ACC112 (cell line): Measurements from ENCODE around the gene IFFO2.

Experiments
- H2AFZ ChIP-seq: fragments of 200-600 bp; sonication (generic); one replicate; pipeline ENCODE4 v1.6.0; 2017; ENCODE audit warnings: antibody characterized with exemption, low read length; ENCODE audit not compliant: unreplicated experiment
- H3K27ac ChIP-seq: fragments of 200-600 bp; sonication (generic); 2 replicates; pipeline ENCODE4 v1.5.1; 2014; ENCODE audit warnings: low read depth, mild to moderate bottlenecking, antibody characterized with exemption, low read length, moderate library complexity
- H3K27me3 ChIP-seq: fragments of 200-600 bp; sonication (generic); 2 replicates; pipeline ENCODE4 v1.6.1; 2014; ENCODE audit warnings: mild to moderate bottlenecking, antibody characterized with exemption, low read length, moderate library complexity, mixed read lengths; ENCODE audit not compliant: insufficient read depth
- H3K36me3 ChIP-seq: fragments of 200-600 bp; sonication (generic); 2 replicates; pipeline ENCODE4 v1.6.1; 2016; ENCODE audit warnings: mild to moderate bottlenecking, antibody characterized with exemption, low read length, moderate library complexity, mixed read lengths; ENCODE audit not compliant: insufficient read depth
- H3K4me1 ChIP-seq: fragments of 200-600 bp; sonication (generic); one replicate; pipeline ENCODE4 v1.6.1; 2016; ENCODE audit warnings: low read length, mixed read lengths; ENCODE audit not compliant: insufficient read depth, unreplicated experiment, control insufficient read depth
- H3K4me3 ChIP-seq: fragments of 200-600 bp; sonication (generic); 2 replicates; pipeline ENCODE4 v1.5.1; 2014; ENCODE audit warnings: mild to moderate bottlenecking, low read depth, low read length
- H3K79me2 ChIP-seq: fragments of 200-600 bp; sonication (generic); one replicate; pipeline ENCODE4 v1.6.0; 2016; ENCODE audit warnings: low read length; ENCODE audit not compliant: control insufficient read depth, unreplicated experiment, insufficient read depth

Gene IFFO2

GRCh38 chr1:18949686-18950400 lies 6.6 kb downstream of the IFFO2 start:
- peak overlapping the region; percentile 69 for H3K4me3 ChIP-seq
- H3K4me1 ChIP-seq, result peaks cover 45% of the 10 kb centered on the region
- peaks cover 38% of the 10 kb centered on the region for H3K79me2 ChIP-seq
- no peaks in the 10 kb centered on the region for H3K27me3 ChIP-seq
- peak overlapping the region; percentile 94 for H2AFZ ChIP-seq
- no peaks in the 10 kb centered on the region for H3K36me3 ChIP-seq
- H3K27ac ChIP-seq, result peak overlapping the region; percentile 73

GRCh38 chr1:18948913-18949685 lies 7.4 kb downstream of the IFFO2 start:
- Histone ChIP-seq H3K79me2 (peaks cover 34% of the 10 kb centered on the region), H3K27ac (peak overlapping the region; percentile 73), H3K36me3 (no peaks in the 10 kb centered on the region), H2AFZ (peak overlapping the region; percentile 94), H3K4me3 (peak overlapping the region; percentile 69), H3K27me3 (no peaks in the 10 kb centered on the region), H3K4me1 (peaks cover 37% of the 10 kb centered on the region)

GRCh38 chr1:18948048-18948912 lies 8.2 kb downstream of the IFFO2 start:
- Histone ChIP-seq H3K27ac (peak overlapping the region; percentile 73), H3K27me3 (no peaks in the 10 kb centered on the region), H3K36me3 (no peaks in the 10 kb centered on the region), H2AFZ (peak overlapping the region; percentile 29), H3K4me3 (no peak overlapping the region), H3K4me1 (peaks cover 36% of the 10 kb centered on the region), H3K79me2 (peaks cover 34% of the 10 kb centered on the region)

GRCh38 chr1:18947570-18947969 lies 8.9 kb downstream of the IFFO2 start:
- Histone ChIP-seq H3K27me3 (no peaks in the 10 kb centered on the region), H3K36me3 (no peaks in the 10 kb centered on the region), H3K27ac (no peak overlapping the region), H3K4me1 (peaks cover 36% of the 10 kb centered on the region), H2AFZ (no peak overlapping the region), H3K4me3 (no peak overlapping the region), H3K79me2 (peaks cover 33% of the 10 kb centered on the region)

- Histone ChIP-seq H2AFZ (no peak overlapping the region), H3K36me3 (no peaks in the 10 kb centered on the region), H3K27ac (no peak overlapping the region), H3K79me2 (peaks cover 34% of the 10 kb centered on the region), H3K4me3 (no peak overlapping the region), H3K4me1 (peaks cover 36% of the 10 kb centered on the region), H3K27me3 (no peaks in the 10 kb centered on the region)
Observed at GRCh38 chr1:18946550-18947381, 9.7 kb downstream of the IFFO2 start.

GRCh38 chr1:18945401-18945849 lies 11.1 kb downstream of the IFFO2 start:
- H3K27ac ChIP-seq, result no peak overlapping the region
- no peaks in the 10 kb centered on the region for H3K36me3 ChIP-seq
- peaks cover 24% of the 10 kb centered on the region for H3K4me1 ChIP-seq
- H3K27me3 ChIP-seq, result no peaks in the 10 kb centered on the region
- no peak overlapping the region for H3K4me3 ChIP-seq
- H2AFZ ChIP-seq, result no peak overlapping the region
- H3K79me2 ChIP-seq, result peaks cover 24% of the 10 kb centered on the region

- Histone ChIP-seq H3K4me3 (no peak overlapping the region), H3K27me3 (no peaks in the 10 kb centered on the region), H3K36me3 (no peaks in the 10 kb centered on the region), H3K79me2 (peaks cover 24% of the 10 kb centered on the region), H2AFZ (no peak overlapping the region), H3K27ac (no peak overlapping the region), H3K4me1 (peaks cover 19% of the 10 kb centered on the region)
Observed at GRCh38 chr1:18944810-18945209, 11.7 kb downstream of the IFFO2 start.

- Histone ChIP-seq H3K4me1 (peaks cover 15% of the 10 kb centered on the region), H3K27me3 (no peaks in the 10 kb centered on the region), H3K27ac (no peak overlapping the region), H3K79me2 (peaks cover 27% of the 10 kb centered on the region), H3K36me3 (no peaks in the 10 kb centered on the region), H3K4me3 (no peak overlapping the region), H2AFZ (no peak overlapping the region)
Observed at GRCh38 chr1:18943914-18944572, 12.4 kb downstream of the IFFO2 start.

- Histone ChIP-seq H2AFZ (no peak overlapping the region), H3K79me2 (peaks cover 21% of the 10 kb centered on the region), H3K4me3 (no peak overlapping the region), H3K36me3 (no peaks in the 10 kb centered on the region), H3K4me1 (peaks cover 11% of the 10 kb centered on the region), H3K27me3 (no peaks in the 10 kb centered on the region), H3K27ac (no peak overlapping the region)
Observed at GRCh38 chr1:18943162-18943561, 13.3 kb downstream of the IFFO2 start.
